Activated T-cell treated with anti-CD3 and anti-CD28 coated beads, Interleukin-2, amount 50 U/mL, for 72 hours (primary cell): ENCODE results near the gene GIMAP5. TPM values are rescaled to one million over a fixed set of nuclear protein-coding genes. Genes with fewer than 3 reads are reported as not detected.
A peak's percentile ranks its signal among the peaks of the same experiment; 100 is the strongest.

Experiments
- ATAC-seq, 2 donors: fragments of 150-1000 bp; cut with Tn5 transposase; replicated peaks in 1 of 2; 2 replicates each; pipeline ENCODE4 v1.10.0; 2021; ENCODE audit warnings: moderate library complexity in 2 of 2, mild to moderate bottlenecking in 1 of 2
- DNase-seq, 2 donors: peaks; one replicate each; pipeline ENCODE4 v3.0.0; 2021 to 2022; ENCODE audit warnings: mixed read lengths in 1 of 2
- H3K27ac Mint-ChIP-seq: one replicate; pipeline ENCODE4 v1.8.0; 2022; ENCODE audit warnings: mild to moderate bottlenecking, moderate library complexity, mixed read lengths
- H3K27me3 Mint-ChIP-seq: one replicate; pipeline ENCODE4 v1.8.0; 2022; ENCODE audit warnings: low read depth, mixed read lengths
- H3K36me3 Mint-ChIP-seq, 2 donors: one replicate each; pipeline ENCODE4 v1.8.0; 2022; ENCODE audit warnings: mixed read lengths in 2 of 2, mild to moderate bottlenecking in 1 of 2; ENCODE audit not compliant: insufficient read depth in 2 of 2
- H3K4me1 Mint-ChIP-seq: one replicate; pipeline ENCODE4 v1.8.0; 2022; ENCODE audit warnings: low read depth, mixed read lengths
- H3K4me3 Mint-ChIP-seq, 2 donors: one replicate each; pipeline ENCODE4 v1.8.0; 2022; ENCODE audit warnings: mild to moderate bottlenecking in 2 of 2, mixed read lengths in 2 of 2, moderate library complexity in 2 of 2
- H3K9me3 Mint-ChIP-seq, 2 donors: one replicate each; pipeline ENCODE4 v1.8.0; 2022; ENCODE audit warnings: mixed read lengths in 2 of 2
- total RNA-seq, 2 donors: library from RNA; stranded (reverse); gene quantifications; one replicate each; pipeline ENCODE4 v1.2.3, GENCODE V29; 2022

Gene GIMAP5
- total RNA-seq, 2 donors from 2014 or later = 43.5 to 50.5 TPM

- DNase-seq (no peak), ATAC-seq (no peak)
- H3K27ac Mint-ChIP-seq = peak overlapping the region; percentile 52
- peak overlapping the region in 1 of 2 donors; percentile 50 for H3K4me3 Mint-ChIP-seq
- H3K4me1 Mint-ChIP-seq = peaks cover 56% of the 10 kb centered on the region
- H3K9me3 Mint-ChIP-seq = peaks cover 10 to 13% of the 10 kb centered on the region in 2 donors
- H3K27me3 Mint-ChIP-seq = no peaks in the 10 kb centered on the region
- peaks cover 35 to 51% of the 10 kb centered on the region in 2 donors for H3K36me3 Mint-ChIP-seq
These were observed 14.7 kb upstream of the GIMAP5 start for GRCh38 chr7:150722431-150722931.

- Mint-ChIP-seq H3K4me3 (peak overlapping the region in 1 of 2 donors; percentile 23), H3K27ac (peak overlapping the region; percentile 64), H3K27me3 (no peaks in the 10 kb centered on the region), H3K36me3 (peaks cover 37 to 60% of the 10 kb centered on the region in 2 donors), H3K4me1 (peaks cover 46% of the 10 kb centered on the region), H3K9me3 (peaks cover 17 to 18% of the 10 kb centered on the region in 2 donors)
- ATAC-seq = no peak
- DNase-seq = no peak
These were observed 13.8 kb upstream of the GIMAP5 start for GRCh38 chr7:150723467-150723866.

- peaks cover 20 to 21% of the 10 kb centered on the region in 2 donors for H3K9me3 Mint-ChIP-seq
- peaks cover 26 to 42% of the 10 kb centered on the region in 2 donors for H3K36me3 Mint-ChIP-seq
- H3K27ac Mint-ChIP-seq = no peak overlapping the region
- ATAC-seq (no peak), DNase-seq (no peak)
- peaks cover 45% of the 10 kb centered on the region for H3K4me1 Mint-ChIP-seq
- H3K27me3 Mint-ChIP-seq = no peaks in the 10 kb centered on the region
- no peak overlapping the region for H3K4me3 Mint-ChIP-seq
These were observed 9.8 kb upstream of the GIMAP5 start for GRCh38 chr7:150727381-150727780.

GRCh38 chr7:150728011-150728410 lies 9.2 kb upstream of the GIMAP5 start:
- peaks cover 26 to 40% of the 10 kb centered on the region in 2 donors for H3K36me3 Mint-ChIP-seq

GRCh38 chr7:150728609-150729008 lies 8.6 kb upstream of the GIMAP5 start:
- ATAC-seq (no peak), DNase-seq (no peak)
- peak overlapping the region; percentile 65 for H3K27ac Mint-ChIP-seq
- peak overlapping the region in 1 of 2 donors; percentile 40 for H3K4me3 Mint-ChIP-seq
- H3K27me3 Mint-ChIP-seq = no peaks in the 10 kb centered on the region
- H3K4me1 Mint-ChIP-seq = peaks cover 45% of the 10 kb centered on the region
- peaks cover 20 to 21% of the 10 kb centered on the region in 2 donors for H3K9me3 Mint-ChIP-seq
- peaks cover 24 to 38% of the 10 kb centered on the region in 2 donors for H3K36me3 Mint-ChIP-seq

More at GRCh38 chr7:150728011-150728410, 9.2 kb upstream of the GIMAP5 start:
- peaks cover 45% of the 10 kb centered on the region for H3K4me1 Mint-ChIP-seq
- no peaks in the 10 kb centered on the region for H3K27me3 Mint-ChIP-seq
- H3K27ac Mint-ChIP-seq = no peak overlapping the region
- peaks cover 20 to 21% of the 10 kb centered on the region in 2 donors for H3K9me3 Mint-ChIP-seq
- ATAC-seq (no peak), DNase-seq (no peak)
- no peak overlapping the region for H3K4me3 Mint-ChIP-seq

GRCh38 chr7:150731916-150732315 lies 5.3 kb upstream of the GIMAP5 start:
- H3K9me3 Mint-ChIP-seq = peaks cover 10 to 12% of the 10 kb centered on the region in 2 donors
- peaks cover 75% of the 10 kb centered on the region for H3K4me1 Mint-ChIP-seq
- peak; percentile 37 to 42 for DNase-seq

GRCh38 chr7:150732786-150733481 lies 4.3 kb upstream of the GIMAP5 start:
- peaks cover 7 to 11% of the 10 kb centered on the region in 2 donors for H3K36me3 Mint-ChIP-seq
- peak; percentile 38 to 48 for ATAC-seq

More at GRCh38 chr7:150731916-150732315, 5.3 kb upstream of the GIMAP5 start:
- no peaks in the 10 kb centered on the region for H3K27me3 Mint-ChIP-seq
- H3K36me3 Mint-ChIP-seq = peaks cover 12 to 21% of the 10 kb centered on the region in 2 donors
- H3K4me3 Mint-ChIP-seq = peak overlapping the region; percentile 91 to 97
- ATAC-seq = peak; percentile 50 to 53
- H3K27ac Mint-ChIP-seq = peak overlapping the region; percentile 72

GRCh38 chr7:150733482-150734095 lies 3.6 kb upstream of the GIMAP5 start:
- Mint-ChIP-seq H3K27me3 (no peaks in the 10 kb centered on the region), H3K4me3 (peak overlapping the region; percentile 91 to 97), H3K4me1 (peaks cover 85% of the 10 kb centered on the region), H3K27ac (peak overlapping the region; percentile 72), H3K36me3 (peaks cover 8% of the 10 kb centered on the region in 2 donors), H3K9me3 (peaks cover 2% of the 10 kb centered on the region in 2 donors)
- ATAC-seq (peak; percentile 65 to 70), DNase-seq (no peak)

More at GRCh38 chr7:150732786-150733481, 4.3 kb upstream of the GIMAP5 start:
- Mint-ChIP-seq H3K27ac (peak overlapping the region; percentile 72), H3K4me3 (peak overlapping the region; percentile 91 to 97), H3K27me3 (no peaks in the 10 kb centered on the region), H3K9me3 (peaks cover 5 to 6% of the 10 kb centered on the region in 2 donors), H3K4me1 (peaks cover 82% of the 10 kb centered on the region)
- no peak for DNase-seq

- H3K4me1 Mint-ChIP-seq = peaks cover 92% of the 10 kb centered on the region
- DNase-seq (peak; percentile 79 to 85), ATAC-seq (peak; percentile 57 to 60)
- peaks cover 9% of the 10 kb centered on the region in 2 donors for H3K36me3 Mint-ChIP-seq
- peak overlapping the region; percentile 72 for H3K27ac Mint-ChIP-seq
- H3K9me3 Mint-ChIP-seq = peaks cover 0 to under 1% of the 10 kb centered on the region in 2 donors
- H3K27me3 Mint-ChIP-seq = no peaks in the 10 kb centered on the region
- peak overlapping the region; percentile 91 to 97 for H3K4me3 Mint-ChIP-seq
These were observed 3.0 kb upstream of the GIMAP5 start for GRCh38 chr7:150734254-150734653.

GRCh38 chr7:150735596-150736358 lies 1.4 kb upstream of the GIMAP5 start:
- no peak for DNase-seq
- H3K27ac Mint-ChIP-seq = peak overlapping the region; percentile 72
- H3K27me3 Mint-ChIP-seq = no peaks in the 10 kb centered on the region

GRCh38 chr7:150736864-150737263 lies 354 bp upstream of the GIMAP5 start:
- H3K4me1 Mint-ChIP-seq = peaks cover 92% of the 10 kb centered on the region
- DNase-seq = peak in 1 of 2 donors; percentile 39
- H3K4me3 Mint-ChIP-seq = peak overlapping the region; percentile 91 to 97
- peaks cover 4% of the 10 kb centered on the region in 2 donors for H3K9me3 Mint-ChIP-seq
- no peaks in the 10 kb centered on the region for H3K27me3 Mint-ChIP-seq
- H3K27ac Mint-ChIP-seq = peak overlapping the region; percentile 97
- ATAC-seq = no peak
- peaks cover 25 to 32% of the 10 kb centered on the region in 2 donors for H3K36me3 Mint-ChIP-seq

More at GRCh38 chr7:150735596-150736358, 1.4 kb upstream of the GIMAP5 start:
- ATAC-seq = no peak
- Mint-ChIP-seq H3K4me3 (peak overlapping the region; percentile 91 to 97), H3K4me1 (peaks cover 92% of the 10 kb centered on the region), H3K9me3 (peaks cover 4% of the 10 kb centered on the region in 2 donors), H3K36me3 (peaks cover 19 to 23% of the 10 kb centered on the region in 2 donors)

GRCh38 chr7:150738092-150738491 lies 874 bp downstream of the GIMAP5 start:
- no peak for ATAC-seq
- H3K36me3 Mint-ChIP-seq = peaks cover 33 to 44% of the 10 kb centered on the region in 2 donors
- DNase-seq = no peak

More at GRCh38 chr7:150738092-150738491, 874 bp downstream of the GIMAP5 start:
- Mint-ChIP-seq H3K27me3 (no peaks in the 10 kb centered on the region), H3K27ac (peak overlapping the region; percentile 97), H3K4me3 (peak overlapping the region; percentile 91 to 97), H3K4me1 (peaks cover 92% of the 10 kb centered on the region), H3K9me3 (peaks cover 4% of the 10 kb centered on the region in 2 donors)
